ENCODE results near the gene RPL41. TPM values are rescaled to one million over a fixed set of nuclear protein-coding genes. Genes with fewer than 3 reads are reported as not detected.

RPL41 gene
- total and polyA plus RNA-seq, 9 of the 15 experiments (the other 6 are each of a cell fraction or from before 2014, with no cell fraction given): 3,403 to 11,276 (median 5,604) TPM

DNA sequence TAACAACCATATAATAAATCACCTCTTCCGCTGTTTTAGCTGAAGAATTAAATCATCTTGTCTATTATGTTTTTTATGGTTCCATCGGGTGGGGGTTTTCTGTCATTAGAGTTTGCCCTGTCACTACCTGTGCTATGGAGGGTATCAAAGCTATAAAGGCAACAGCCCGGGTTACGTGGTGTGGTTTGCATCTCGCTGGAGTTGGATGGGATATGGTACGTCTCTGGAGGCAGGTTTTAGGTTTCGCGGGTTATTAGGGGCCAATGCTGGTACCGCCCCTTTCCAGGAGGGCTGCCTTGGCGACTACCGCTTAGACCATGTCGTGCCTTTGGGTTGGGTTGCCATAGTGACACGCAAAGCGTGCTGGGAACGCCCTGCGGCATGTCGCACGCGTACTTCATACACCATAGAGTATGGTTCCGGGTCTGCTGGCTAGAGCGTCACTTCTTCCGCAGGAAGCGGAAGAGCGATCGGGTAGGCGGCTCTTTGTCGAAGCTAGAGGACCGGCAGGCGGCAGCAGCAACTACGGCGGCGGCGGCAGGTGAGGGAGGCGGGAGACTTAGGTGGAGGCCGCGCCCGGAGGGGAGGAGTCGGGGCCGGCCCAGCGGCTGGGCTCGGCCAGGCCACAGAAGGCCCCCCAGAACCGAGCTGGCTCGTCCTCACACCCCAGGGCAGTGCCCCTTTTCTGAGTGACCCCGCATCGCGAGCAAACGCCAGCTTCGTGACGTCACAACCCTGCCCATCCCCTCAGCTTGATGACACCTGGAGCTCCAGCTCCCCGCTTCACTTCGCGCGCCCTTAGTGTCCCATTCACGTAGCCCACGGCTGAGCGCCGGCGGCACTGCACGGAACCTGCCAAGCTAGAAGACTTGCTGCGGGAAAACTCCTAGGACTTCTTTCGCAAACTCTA, 1.6 kb downstream of the RPL41 start, which contains the start of gene ZC3H10 (continued):
- TF ChIP-seq, protein P1, sequence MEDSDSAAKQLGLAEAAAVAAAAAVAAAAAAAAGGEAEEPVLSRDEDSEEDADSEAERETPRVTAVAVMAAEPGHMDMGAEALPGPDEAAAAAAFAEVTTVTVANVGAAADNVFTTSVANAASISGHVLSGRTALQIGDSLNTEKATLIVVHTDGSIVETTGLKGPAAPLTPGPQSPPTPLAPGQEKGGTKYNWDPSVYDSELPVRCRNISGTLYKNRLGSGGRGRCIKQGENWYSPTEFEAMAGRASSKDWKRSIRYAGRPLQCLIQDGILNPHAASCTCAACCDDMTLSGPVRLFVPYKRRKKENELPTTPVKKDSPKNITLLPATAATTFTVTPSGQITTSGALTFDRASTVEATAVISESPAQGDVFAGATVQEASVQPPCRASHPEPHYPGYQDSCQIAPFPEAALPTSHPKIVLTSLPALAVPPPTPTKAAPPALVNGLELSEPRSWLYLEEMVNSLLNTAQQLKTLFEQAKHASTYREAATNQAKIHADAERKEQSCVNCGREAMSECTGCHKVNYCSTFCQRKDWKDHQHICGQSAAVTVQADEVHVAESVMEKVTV (CRISPR knock-in tag; IDR thresholded peaks at IDR 0.05): peak; percentile 44
- TF ChIP-seq, protein P2, sequence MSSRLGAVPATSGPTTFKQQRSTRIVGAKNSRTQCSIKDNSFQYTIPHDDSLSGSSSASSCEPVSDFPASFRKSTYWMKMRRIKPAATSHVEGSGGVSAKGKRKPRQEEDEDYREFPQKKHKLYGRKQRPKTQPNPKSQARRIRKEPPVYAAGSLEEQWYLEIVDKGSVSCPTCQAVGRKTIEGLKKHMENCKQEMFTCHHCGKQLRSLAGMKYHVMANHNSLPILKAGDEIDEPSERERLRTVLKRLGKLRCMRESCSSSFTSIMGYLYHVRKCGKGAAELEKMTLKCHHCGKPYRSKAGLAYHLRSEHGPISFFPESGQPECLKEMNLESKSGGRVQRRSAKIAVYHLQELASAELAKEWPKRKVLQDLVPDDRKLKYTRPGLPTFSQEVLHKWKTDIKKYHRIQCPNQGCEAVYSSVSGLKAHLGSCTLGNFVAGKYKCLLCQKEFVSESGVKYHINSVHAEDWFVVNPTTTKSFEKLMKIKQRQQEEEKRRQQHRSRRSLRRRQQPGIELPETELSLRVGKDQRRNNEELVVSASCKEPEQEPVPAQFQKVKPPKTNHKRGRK (tag; IDR thresholded peaks at IDR 0.05): no peak
- TF ChIP-seq KAT2B (IDR thresholded peaks at IDR 0.05; ENCODE audit: low read depth, low read length) (no peak), TAF1 (IDR thresholded peaks at IDR 0.05; ENCODE audit: control insufficient read depth, extremely low read depth, insufficient read depth, low read length, severe bottlenecking) (peak; percentile 92), POLR2AphosphoS2 (IDR thresholded peaks at IDR 0.05; ENCODE audit: low read length) (peak; percentile 100), ATF3 (IDR thresholded peaks at IDR 0.05) (peak; percentile 62; the same call in 1 of the 2 replicates), ATF3 (CRISPR knock-in tag; conservative IDR thresholded peaks at IDR 0.05) (0 out of 2 replicates have a peak, but pooled peaks have one; percentile 35), ZNF318 (IDR thresholded peaks at IDR 0.05; ENCODE audit: borderline replicate concordance in 1 of 2, low read depth in 1 of 2) (peak in 1 of 2 experiments; percentile 30; a peak in 1 of 4 replicates)

Measured in K562 (cell line).